Neutrophil (primary cell): ENCODE data around the gene EFNA5.

Source experiments
- H3K27ac ChIP-seq: fragments of 200-600 bp; sonication (generic); 2 replicates; pipeline ENCODE4 v1.5.1; 2016; ENCODE audit warnings: mild to moderate bottlenecking, moderate library complexity
- H3K27me3 ChIP-seq: fragments of 200-600 bp; sonication (generic); 2 replicates; pipeline ENCODE4 v1.6.0; 2016; ENCODE audit warnings: mild to moderate bottlenecking
- H3K36me3 ChIP-seq: fragments of 200-600 bp; sonication (generic); 2 replicates; pipeline ENCODE4 v1.5.1; 2017
- H3K4me1 ChIP-seq, 2 experiments: fragments of 200-600 bp in 1 of 2; sonication (generic) in 1 of 2; 1 replicate in 1 of 2; 2 replicates in 1 of 2; pipeline versions ENCODE4 v1.5.1 to v1.6.1; 2013 to 2016; ENCODE audit warnings: low read depth in 1 of 2, low read length in 1 of 2, mild to moderate bottlenecking in 1 of 2, moderate library complexity in 1 of 2; ENCODE audit not compliant: control insufficient read depth in 1 of 2, insufficient read depth in 1 of 2
- H3K4me3 ChIP-seq, 2 experiments: fragments of 200-600 bp in 1 of 2; sonication (generic) in 1 of 2; 1 replicate in 1 of 2; 2 replicates in 1 of 2; pipeline ENCODE4 v1.5.1; 2013 to 2016; ENCODE audit warnings: low read depth in 1 of 2, low read length in 1 of 2, mild to moderate bottlenecking in 1 of 2, moderate library complexity in 1 of 2
- H3K9me3 ChIP-seq: fragments of 200-600 bp; sonication (generic); 2 replicates; pipeline ENCODE4 v1.5.1; 2016
- CTCF ChIP-seq: fragments of 200-600 bp; sonication (generic); IDR thresholded peaks from 2 replicates; pipeline ENCODE4 v1.5.1; 2016; ENCODE audit warnings: antibody characterized with exemption

EFNA5 gene

GRCh38 chr5:107370396-107370968, 300.3 kb downstream of the EFNA5 start:
- Histone ChIP-seq H3K4me1 (peaks cover 7 to 11% of the 10 kb centered on the region in 2 experiments), H3K9me3 (no peaks in the 10 kb centered on the region), H3K27ac (no peak overlapping the region), H3K36me3 (no peaks in the 10 kb centered on the region), H3K4me3 (no peak overlapping the region), H3K27me3 (no peaks in the 10 kb centered on the region)
- no peak for TF ChIP-seq CTCF

- no peak overlapping the region for H3K27ac ChIP-seq
- H3K9me3 ChIP-seq = no peaks in the 10 kb centered on the region
- H3K27me3 ChIP-seq = no peaks in the 10 kb centered on the region
- no peak overlapping the region for H3K4me3 ChIP-seq
- H3K4me1 ChIP-seq = peaks cover 16 to 20% of the 10 kb centered on the region in 2 experiments
- H3K36me3 ChIP-seq = no peaks in the 10 kb centered on the region
- TF ChIP-seq CTCF = no peak
These were observed 301.1 kb downstream of the EFNA5 start for GRCh38 chr5:107369622-107370021.

- Histone ChIP-seq H3K4me3 (no peak overlapping the region), H3K36me3 (no peaks in the 10 kb centered on the region), H3K9me3 (no peaks in the 10 kb centered on the region), H3K27ac (no peak overlapping the region), H3K4me1 (peaks cover 24 to 30% of the 10 kb centered on the region in 2 experiments), H3K27me3 (no peaks in the 10 kb centered on the region)
- TF ChIP-seq CTCF = no peak
These were observed 302.1 kb downstream of the EFNA5 start for GRCh38 chr5:107368615-107369014.

GRCh38 chr5:107367939-107368338, 302.8 kb downstream of the EFNA5 start:
- no peaks in the 10 kb centered on the region for H3K36me3 ChIP-seq
- peaks cover 31 to 37% of the 10 kb centered on the region in 2 experiments for H3K4me1 ChIP-seq
- H3K27me3 ChIP-seq = no peaks in the 10 kb centered on the region
- TF ChIP-seq CTCF = no peak
- no peaks in the 10 kb centered on the region for H3K9me3 ChIP-seq
- no peak overlapping the region for H3K4me3 ChIP-seq
- no peak overlapping the region for H3K27ac ChIP-seq

GRCh38 chr5:107367480-107367879, 303.3 kb downstream of the EFNA5 start:
- H3K36me3 ChIP-seq = no peaks in the 10 kb centered on the region
- no peaks in the 10 kb centered on the region for H3K9me3 ChIP-seq
- H3K27ac ChIP-seq = no peak overlapping the region
- H3K4me3 ChIP-seq = no peak overlapping the region
- peaks cover 33 to 41% of the 10 kb centered on the region in 2 experiments for H3K4me1 ChIP-seq
- no peak for TF ChIP-seq CTCF
- H3K27me3 ChIP-seq = no peaks in the 10 kb centered on the region
